Caki2 (cell line): ENCODE results near the gene CCDC175. TPM values are rescaled to one million over a fixed set of nuclear protein-coding genes. Genes with fewer than 3 reads are reported as not detected.

Experiments used
- DNase-seq: peaks from one replicate; pipeline ENCODE4 v3.0.0-alpha.2; 2015; ENCODE audit warnings: low read depth
- in situ Hi-C: cut with HindIII; loops from 2 replicates; pipeline ENCODE4 v1.10.0; 2016; ENCODE audit warnings: low sequenced_read_pairs, low pct_unique_long_range_greater_than_20kb, mixed read lengths
- total RNA-seq: library from RNA; depleted of rRNA; stranded (reverse); fragments of >200 nt; shearing (Covaris generic); gene quantifications from 2 replicates; pipeline ENCODE4 v1.2.3, GENCODE V29; 2014; ENCODE audit warnings: low replicate concordance

The CCDC175 gene
- total RNA-seq, 1 experiment from 2014 or later = not detected

DNA sequence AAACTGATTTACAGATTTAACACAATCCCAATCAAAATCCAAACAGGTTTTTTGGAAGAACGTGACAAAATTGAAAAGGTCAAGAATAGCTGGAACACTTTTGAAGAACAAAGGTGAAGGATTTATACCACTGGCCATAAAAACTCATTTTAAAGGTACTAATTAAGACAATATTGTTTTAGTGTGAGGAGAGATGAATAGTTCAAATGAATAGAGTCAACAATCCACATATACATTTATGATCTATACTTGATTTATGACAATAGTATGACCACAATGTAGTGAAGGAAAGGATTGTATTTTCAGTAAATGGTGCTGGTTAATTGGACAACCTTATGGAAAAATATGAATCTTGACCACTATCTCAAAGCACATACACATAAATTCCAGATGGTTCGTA is 29.3 kb downstream of the CCDC175 start:
- in situ Hi-C loops = no loop called here
- DNase-seq = no peak

DNA sequence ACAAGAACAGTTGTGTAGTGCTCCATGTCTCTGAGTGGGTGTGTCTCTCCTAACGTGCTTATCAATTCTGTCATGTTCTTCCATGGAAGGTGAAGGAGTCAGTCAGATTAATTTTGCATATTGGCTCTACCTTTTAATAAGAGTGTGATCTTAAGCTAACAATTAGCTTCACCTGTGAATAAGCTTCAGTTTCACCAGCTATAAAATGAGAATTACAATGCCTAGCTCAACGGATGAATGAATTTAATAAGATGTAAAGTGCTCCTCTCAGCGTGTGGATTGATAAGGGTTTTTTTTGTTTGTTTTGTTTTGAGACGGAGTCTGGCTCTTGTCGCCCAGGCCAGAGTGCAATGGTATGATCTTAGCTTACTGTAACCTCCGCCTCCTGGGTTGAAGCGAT is 32.7 kb downstream of the CCDC175 start:
- in situ Hi-C loops = no loop called here

DNA sequence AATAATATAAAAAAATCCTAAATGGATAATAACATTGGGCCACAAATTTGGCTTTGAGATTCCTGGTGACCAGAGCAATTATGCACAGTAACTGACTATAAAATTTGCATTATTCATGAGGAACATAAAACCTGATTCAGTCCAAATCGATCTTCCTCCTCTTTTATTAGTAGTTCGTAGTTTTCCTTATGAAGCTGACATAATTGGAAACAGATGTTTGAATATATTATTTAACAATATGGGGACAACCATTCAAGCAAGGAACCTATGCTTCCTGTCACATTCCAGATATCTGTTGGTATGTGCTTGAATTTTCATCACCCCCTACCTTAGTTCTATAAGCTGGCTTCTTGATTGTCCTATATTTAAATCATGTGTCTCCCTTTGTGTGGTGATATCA is 34.9 kb downstream of the CCDC175 start:
- in situ Hi-C loops = no loop called here
- DNase-seq = no peak

More for the DNA sequence above, 32.7 kb downstream of the CCDC175 start:
- DNase-seq = no peak

GRCh38 chr14:59540852-59541251 is 35.8 kb downstream of the CCDC175 start:
- DNase-seq = no peak
- in situ Hi-C loops = no loop called here

GRCh38 chr14:59538936-59539335 is 37.7 kb downstream of the CCDC175 start:
- no peak for DNase-seq
- in situ Hi-C loops = no loop called here

GRCh38 chr14:59537476-59537875 is 39.1 kb downstream of the CCDC175 start:
- in situ Hi-C loops = no loop called here
- DNase-seq = no peak

DNA sequence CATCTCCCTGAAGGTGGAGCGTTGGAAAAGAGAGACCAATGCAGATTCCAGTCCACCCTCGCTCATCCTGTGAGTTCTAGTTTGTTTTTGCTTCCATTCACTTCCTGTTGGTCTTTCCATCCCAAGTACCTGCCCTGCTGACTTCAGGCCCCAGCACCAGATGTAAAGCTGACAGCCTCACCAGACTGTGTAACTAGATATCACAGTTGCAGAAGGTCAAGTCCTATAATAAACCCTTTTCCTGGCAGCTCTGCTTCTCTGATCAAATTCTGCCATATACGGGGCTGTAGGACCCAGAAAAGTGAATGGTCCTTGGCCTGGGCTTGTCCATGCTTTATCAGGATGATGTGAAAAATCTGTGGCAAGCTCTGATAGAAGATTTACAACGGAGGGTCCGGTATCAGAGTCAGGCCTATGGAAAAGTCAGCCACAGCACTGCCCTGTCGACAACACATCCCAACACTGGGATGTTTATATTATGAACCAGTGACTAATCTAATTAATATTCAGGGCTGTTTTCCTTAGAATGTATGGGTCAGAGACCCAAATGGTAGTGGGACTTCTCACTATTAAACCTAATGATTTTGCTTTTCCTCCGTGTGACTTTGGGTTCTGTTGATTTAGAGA is 42.1 kb downstream of the CCDC175 start:
- in situ Hi-C loops = no loop called here
- DNase-seq = no peak

DNA sequence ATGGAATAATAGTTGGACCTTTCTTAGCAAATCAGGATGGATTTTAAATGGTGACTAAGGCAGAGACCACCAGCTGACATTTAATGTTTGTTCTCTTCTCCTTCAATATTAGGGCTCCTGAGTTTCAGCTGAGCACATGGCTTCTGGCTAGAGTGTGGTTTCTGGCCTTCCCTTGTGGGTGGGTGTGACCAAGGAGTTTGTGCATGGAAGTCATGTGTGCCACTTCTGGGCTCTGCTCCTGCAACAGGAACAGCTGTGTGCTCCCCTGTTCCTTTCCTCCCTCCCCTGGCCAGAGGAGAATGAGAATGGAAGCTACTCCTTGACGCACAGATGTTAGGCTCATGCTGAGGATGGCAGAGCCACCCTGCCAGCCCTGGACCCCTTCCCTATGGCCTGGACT is 44.2 kb downstream of the CCDC175 start:
- DNase-seq = no peak
- in situ Hi-C loops = no loop called here

- in situ Hi-C loops = no loop called here
- no peak for DNase-seq
Measured at GRCh38 chr14:59530349-59530748, 46.3 kb downstream of the CCDC175 start.

- in situ Hi-C loops = no loop called here
- DNase-seq = no peak
Measured at GRCh38 chr14:59529189-59529588, 47.4 kb downstream of the CCDC175 start.

- no peak for DNase-seq
- in situ Hi-C loops = no loop called here
Measured at GRCh38 chr14:59520224-59520623, 56.4 kb downstream of the CCDC175 start.

DNA sequence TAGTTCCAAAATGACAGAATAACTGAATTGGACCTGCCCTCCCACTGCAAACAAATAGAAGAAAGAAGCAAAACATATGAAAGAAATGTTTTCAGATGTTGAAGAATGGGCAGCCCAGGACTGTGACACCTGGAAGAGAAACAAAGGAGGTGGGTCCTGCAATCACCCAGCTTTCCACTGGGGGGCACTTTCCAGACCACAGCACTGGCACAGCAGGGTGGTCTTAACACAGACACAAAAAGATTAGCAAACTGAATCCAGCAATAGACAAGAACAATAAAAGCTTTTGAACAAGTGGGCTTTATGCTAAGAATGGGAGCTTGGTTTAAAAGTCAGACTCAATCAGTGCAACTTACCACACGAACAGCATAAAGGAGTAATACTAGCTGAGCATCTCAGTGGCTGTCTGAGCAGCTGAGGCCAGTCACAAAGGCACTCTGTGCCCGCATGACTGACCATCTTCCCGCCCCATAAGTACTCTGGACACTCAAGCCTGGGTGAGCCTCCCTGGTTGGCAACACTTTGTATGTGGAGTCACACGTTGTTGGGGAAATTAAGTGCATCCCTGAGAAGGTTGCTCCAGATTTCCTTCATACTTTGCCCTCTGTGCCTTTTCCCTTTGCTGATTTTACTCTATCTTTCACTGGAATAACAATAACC is 64.6 kb downstream of the CCDC175 start:
- DNase-seq = peak; percentile 26
- in situ Hi-C loops = no loop called here

- in situ Hi-C loops = no loop called here
- DNase-seq = no peak
Measured at GRCh38 chr14:59510966-59511365, 65.6 kb downstream of the CCDC175 start.

DNA sequence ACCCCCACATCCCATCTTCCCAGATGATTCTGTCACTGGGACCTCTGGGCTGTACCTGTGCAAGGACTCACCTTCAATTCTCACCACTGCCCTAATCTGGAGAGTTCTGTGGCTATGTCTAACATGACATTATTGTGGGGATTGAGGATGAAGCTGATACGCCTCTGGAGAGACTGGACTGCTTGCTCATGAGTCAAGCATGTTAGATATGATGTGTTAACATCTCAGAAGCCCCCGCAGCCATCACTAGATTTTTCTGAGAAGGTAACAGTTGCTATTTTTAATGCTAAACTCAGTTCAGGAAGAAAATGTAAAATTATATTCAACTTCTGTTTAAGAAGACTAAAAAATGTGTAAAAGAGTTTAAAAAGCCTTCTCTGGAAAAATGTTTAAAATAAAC is 66.6 kb downstream of the CCDC175 start:
- in situ Hi-C loops = no loop called here
- no peak for DNase-seq

GRCh38 chr14:59509101-59509500 is 67.5 kb downstream of the CCDC175 start:
- DNase-seq = no peak
- in situ Hi-C loops = no loop called here

GRCh38 chr14:59507752-59508103 is 68.9 kb downstream of the CCDC175 start:
- no peak for DNase-seq
- in situ Hi-C loops = no loop called here

GRCh38 chr14:59507063-59507751 is 69.4 kb downstream of the CCDC175 start:
- peak; percentile 30 for DNase-seq
- in situ Hi-C loops = no loop called here

GRCh38 chr14:59503256-59503655 is 73.4 kb downstream of the CCDC175 start:
- in situ Hi-C loops = no loop called here
- no peak for DNase-seq

DNA sequence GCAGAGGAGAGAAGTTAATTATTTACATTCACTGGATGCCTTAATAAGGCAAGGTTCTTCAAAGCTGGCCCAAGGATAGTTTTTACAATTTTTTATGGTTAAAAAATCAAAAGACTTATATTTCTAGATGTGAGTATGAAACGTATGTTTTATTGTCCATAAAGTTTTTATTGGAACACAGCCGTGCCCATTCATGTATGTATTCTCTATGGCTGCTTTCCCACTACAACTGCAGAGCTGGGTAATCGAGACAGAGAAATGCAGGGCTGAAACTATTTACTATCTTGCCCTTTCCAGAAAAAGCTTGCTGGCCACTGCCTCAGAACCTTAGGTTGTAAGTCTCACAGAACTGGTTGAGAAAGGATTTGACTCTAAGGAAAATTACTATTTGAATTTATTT is 75.9 kb downstream of the CCDC175 start:
- in situ Hi-C loops = no loop called here
- no peak for DNase-seq

- in situ Hi-C loops = no loop called here
- DNase-seq = no peak
Measured at GRCh38 chr14:59492384-59492783, 84.2 kb downstream of the CCDC175 start.
